GM15510 (cell line): ENCODE measurements around the gene CHRM1.

ENCODE experiments used
- POLR2A ChIP-seq: IDR thresholded peaks from 3 replicates; pipeline ENCODE4 v1.6.1; 2011; ENCODE audit warnings: borderline replicate concordance; ENCODE audit not compliant: insufficient read length; ENCODE audit errors: extremely low read depth

The CHRM1 gene

GRCh38 chr11:62917906-62918502, 3.2 kb downstream of the CHRM1 start:
- no peak for TF ChIP-seq POLR2A

GRCh38 chr11:62914416-62914815, 6.7 kb downstream of the CHRM1 start:
- TF ChIP-seq POLR2A = no peak

- TF ChIP-seq POLR2A = no peak
These were observed 8.9 kb downstream of the CHRM1 start for GRCh38 chr11:62912268-62912667.

- no peak for TF ChIP-seq POLR2A
These were observed 9.7 kb downstream of the CHRM1 start for GRCh38 chr11:62911137-62912130.

- TF ChIP-seq POLR2A = no peak
These were observed 10.9 kb downstream of the CHRM1 start for GRCh38 chr11:62910141-62910882.

- TF ChIP-seq POLR2A = no peak
These were observed 11.9 kb downstream of the CHRM1 start for GRCh38 chr11:62909107-62909894.

GRCh38 chr11:62908468-62909072, 12.6 kb downstream of the CHRM1 start:
- TF ChIP-seq POLR2A = no peak

- no peak for TF ChIP-seq POLR2A
These were observed 15.1 kb downstream of the CHRM1 start for GRCh38 chr11:62905927-62906531.

- no peak for TF ChIP-seq POLR2A
These were observed 15.9 kb downstream of the CHRM1 start for GRCh38 chr11:62905296-62905695.

GRCh38 chr11:62902932-62903331, 18.2 kb downstream of the CHRM1 start:
- TF ChIP-seq POLR2A = no peak

- no peak for TF ChIP-seq POLR2A
These were observed 23.1 kb downstream of the CHRM1 start for GRCh38 chr11:62898027-62898426.

GRCh38 chr11:62897311-62897710, 23.9 kb downstream of the CHRM1 start:
- TF ChIP-seq POLR2A = no peak

GRCh38 chr11:62896049-62896448, 25.1 kb downstream of the CHRM1 start:
- no peak for TF ChIP-seq POLR2A

GRCh38 chr11:62895501-62895900, 25.7 kb downstream of the CHRM1 start:
- TF ChIP-seq POLR2A = no peak
